ENCODE measurements around the gene ASAP2.
"Not testable (repeated sequence)": the region's sequence is repeated elsewhere in the genome, so short reads cannot be mapped to it uniquely, and the experiment has no call there.

ASAP2 gene

GRCh38 chr2:9388950-9389911, 182.6 kb downstream of the ASAP2 start:
- no peak for DNase-seq

- DNase-seq = no peak
These were observed 183.7 kb downstream of the ASAP2 start for GRCh38 chr2:9390151-9390850.

- no peak for DNase-seq
These were observed 184.4 kb downstream of the ASAP2 start for GRCh38 chr2:9390991-9391390.

GRCh38 chr2:9391961-9392720, 185.5 kb downstream of the ASAP2 start:
- DNase-seq = no peak

GRCh38 chr2:9392898-9393765, 186.5 kb downstream of the ASAP2 start:
- DNase-seq = no peak

DNA sequence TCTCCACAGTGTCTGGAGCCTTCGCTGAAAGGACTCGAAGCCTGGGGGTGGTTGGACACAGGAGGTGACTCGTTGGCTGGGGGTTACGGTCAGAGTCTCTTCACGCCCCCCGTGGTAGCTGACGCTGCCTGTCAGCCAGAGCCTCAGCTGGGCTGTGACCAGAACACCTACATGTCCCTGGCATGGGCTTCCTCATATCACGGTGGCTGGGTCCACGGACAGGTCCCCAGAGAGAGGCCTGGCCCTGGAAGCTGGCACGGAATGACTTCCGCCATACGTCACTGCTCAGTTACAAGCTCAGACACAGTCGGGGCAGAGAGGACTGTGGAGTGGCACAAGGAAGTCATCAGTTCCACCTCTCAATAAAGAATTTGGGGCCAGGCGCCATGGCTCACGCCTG, 188.2 kb downstream of the ASAP2 start:
- DNase-seq = no peak

DNA sequence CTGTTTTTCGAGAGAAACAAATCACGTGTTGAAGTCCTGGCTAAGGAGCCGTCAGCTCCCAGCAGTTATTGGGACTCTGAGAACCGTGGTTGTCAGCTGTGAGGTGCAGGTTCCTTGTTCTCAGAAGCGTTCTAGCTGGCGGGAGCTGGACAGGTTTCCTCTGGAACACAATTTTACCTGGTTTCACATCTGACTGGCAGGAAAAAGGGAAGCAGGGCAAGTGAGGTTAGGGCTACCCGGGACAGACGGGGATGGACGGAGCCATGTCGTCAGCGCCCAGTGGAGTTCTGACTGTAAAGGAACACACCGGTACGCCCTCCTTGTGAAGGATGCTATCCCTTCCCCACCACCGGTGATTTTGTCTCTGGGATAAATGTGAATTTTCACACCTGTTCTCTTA, 190.6 kb downstream of the ASAP2 start:
- no peak for DNase-seq

GRCh38 chr2:9398251-9398650, 191.6 kb downstream of the ASAP2 start:
- DNase-seq = not testable (repeated sequence)

GRCh38 chr2:9398881-9399780, 192.5 kb downstream of the ASAP2 start:
- no peak for DNase-seq

- no peak for DNase-seq
These were observed 193.9 kb downstream of the ASAP2 start for GRCh38 chr2:9400268-9401058.

DNA sequence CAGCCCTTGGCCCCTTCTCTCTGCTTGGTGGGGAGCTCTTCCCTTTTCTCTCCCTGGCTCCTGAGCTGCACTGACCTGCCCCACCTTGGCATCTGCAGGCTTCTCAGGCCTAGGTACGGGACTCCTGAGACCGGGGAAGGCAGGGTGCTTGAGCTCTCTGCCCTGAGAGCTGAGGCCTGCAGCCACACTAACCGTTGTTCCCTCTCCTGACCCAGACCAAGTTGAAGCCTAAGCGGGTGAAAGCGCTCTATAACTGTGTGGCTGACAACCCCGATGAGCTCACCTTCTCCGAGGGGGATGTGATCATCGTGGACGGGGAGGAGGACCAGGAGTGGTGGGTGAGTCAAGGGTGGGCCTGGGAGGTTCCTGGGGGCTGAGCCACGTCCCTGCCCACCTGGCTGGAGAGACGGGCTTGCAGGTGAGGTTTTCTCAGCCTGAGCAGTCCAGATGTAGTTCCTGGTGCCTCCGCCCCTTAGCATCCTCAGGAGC, 194.5 kb downstream of the ASAP2 start:
- no peak for DNase-seq

- no peak for DNase-seq
These were observed 195.2 kb downstream of the ASAP2 start for GRCh38 chr2:9401646-9402371.

GRCh38 chr2:9403924-9404323, 197.3 kb downstream of the ASAP2 start:
- DNase-seq = no peak

DNA sequence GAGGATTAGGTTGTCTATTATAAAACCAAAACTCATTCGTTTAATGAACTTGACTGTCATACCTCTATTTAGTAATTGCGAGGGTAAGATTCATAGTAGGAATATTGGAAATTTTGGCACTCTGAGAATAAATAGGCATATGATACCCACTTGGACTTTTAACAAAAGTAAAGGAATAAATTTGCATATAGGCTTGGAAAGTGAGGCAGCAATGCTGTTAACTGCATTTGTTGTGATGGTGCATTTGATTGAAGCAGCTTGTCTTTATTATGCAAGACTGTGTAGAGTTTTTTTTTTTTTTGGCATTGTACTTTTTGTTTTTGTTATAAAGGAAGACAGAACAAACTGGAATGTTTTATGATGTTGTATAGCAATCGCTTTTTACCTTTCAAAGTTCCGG, 197.8 kb downstream of the ASAP2 start:
- no peak for DNase-seq

DNA sequence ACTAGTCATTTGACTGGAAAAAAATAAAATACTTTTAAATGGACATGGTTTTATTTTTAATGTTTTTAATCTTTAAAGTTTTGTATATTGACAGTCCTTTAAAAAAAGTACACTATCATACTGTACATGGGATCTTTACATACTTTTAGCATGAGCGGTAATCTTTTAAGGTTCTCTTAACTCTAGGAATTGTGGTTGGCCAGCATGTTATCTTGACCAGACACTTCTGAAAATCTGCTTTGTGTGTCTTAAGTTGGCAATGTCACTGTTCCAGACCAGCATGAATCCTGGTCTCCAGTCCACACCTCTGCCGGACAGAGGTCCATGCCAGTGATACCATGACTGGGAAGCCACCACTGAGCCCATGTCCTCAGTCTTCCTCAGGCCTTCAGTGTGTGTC, 199.0 kb downstream of the ASAP2 start:
- no peak for DNase-seq

- DNase-seq = no peak
These were observed 200.1 kb downstream of the ASAP2 start for GRCh38 chr2:9406529-9407362.

DNA sequence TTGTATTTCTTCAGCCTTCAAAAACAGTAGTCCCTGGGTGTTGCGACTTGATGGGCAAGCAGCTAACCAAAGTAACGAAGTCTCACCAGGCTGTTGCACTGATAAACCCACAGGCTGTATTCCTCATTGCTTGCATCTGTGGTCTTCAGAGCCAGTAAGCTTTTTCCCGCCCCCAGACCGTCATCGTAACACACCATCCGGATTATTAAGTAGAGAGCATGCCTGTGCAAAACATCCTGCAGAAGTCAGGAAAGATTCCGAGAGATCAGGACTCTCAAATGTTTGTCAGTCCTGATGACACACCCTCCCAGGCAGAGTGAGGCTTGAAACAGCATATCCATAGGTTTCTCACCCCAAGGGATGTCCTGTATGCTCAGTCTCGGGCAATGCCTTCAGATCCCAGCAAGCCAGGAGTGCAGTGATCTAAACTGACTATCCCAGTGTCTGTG, 200.8 kb downstream of the ASAP2 start:
- no peak for DNase-seq

DNA sequence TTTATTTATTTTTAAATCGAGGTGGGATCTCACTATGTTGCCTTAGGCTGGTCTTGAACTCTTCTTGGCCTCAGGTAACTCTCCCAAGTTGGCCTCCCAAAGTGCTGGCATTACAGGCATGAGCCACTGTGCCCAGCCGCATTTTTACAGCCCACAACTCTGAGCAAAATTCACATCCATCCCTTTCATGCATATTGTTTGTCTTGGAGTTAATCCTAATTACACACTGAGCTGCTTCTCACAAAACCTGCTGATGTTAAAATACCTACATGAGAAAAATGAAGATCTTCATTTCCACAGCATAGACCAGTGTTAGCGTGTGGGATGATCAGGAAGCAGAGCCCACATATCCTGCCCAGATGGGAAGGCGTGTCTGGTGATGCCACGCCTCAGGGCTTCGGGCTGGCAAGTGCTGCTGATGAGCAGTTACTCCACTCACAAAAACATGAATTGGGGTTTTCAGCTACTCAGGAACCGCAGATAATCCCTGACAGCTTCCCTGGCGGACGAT, 202.1 kb downstream of the ASAP2 start:
- DNase-seq = no peak

Measured in NCI-H1105 treated with DMSO at 0.1 percent for 48 hours (cell line).